BJ (cell line): ENCODE results near the gene PIGC. TPM values are rescaled to one million over a fixed set of nuclear protein-coding genes. Genes with fewer than 3 reads are reported as not detected.

Experiments
- CTCF ChIA-PET: fragments of 350-600 bp; formaldehyde crosslinking; extraction: SDS; loops from one replicate; lab custom pipeline; 2021; ENCODE audit warnings: antibody characterized with exemption, inconsistent platforms; lab: Yijun Ruan, JAX
- POLR2A ChIA-PET: fragments of 300-600 bp; sonication (Branson Sonifier 250); formaldehyde crosslinking; extraction: SDS; loops from one replicate; lab custom pipeline; 2021; ENCODE audit warnings: antibody characterized with exemption; lab: Charles Lee
- DNase-seq: peaks from one replicate; pipeline ENCODE4 v3.0.0-alpha.2; 2011; ENCODE audit warnings: low read depth
- H3K27me3 ChIP-seq: 2 replicates; pipeline ENCODE4 v1.6.0; 2011; ENCODE audit warnings: low read length; ENCODE audit not compliant: control insufficient read depth, insufficient read depth
- H3K36me3 ChIP-seq: 2 replicates; pipeline ENCODE4 v1.5.1; 2011; ENCODE audit warnings: low read length; ENCODE audit not compliant: control insufficient read depth, insufficient read depth
- H3K4me3 ChIP-seq: 2 replicates; pipeline ENCODE4 v1.5.1; 2011; ENCODE audit warnings: low read depth, mild to moderate bottlenecking, control low read depth, low read length
- polyA plus RNA-seq: library from polyadenylated mRNA; depleted of rRNA; stranded (reverse); fragments of >200 nt; gene quantifications from 2 replicates; pipeline ENCODE4 v1.2.3, GENCODE V29; 2011
- TF ChIP-seq, protein P1 (sequence below): IDR thresholded peaks from 2 replicates; pipeline ENCODE4 v1.5.1; 2011; ENCODE audit warnings: low read depth, mild to moderate bottlenecking, control low read depth, inconsistent platforms, low read length, moderate library complexity; ENCODE audit not compliant: insufficient read depth

The PIGC gene
- polyA plus RNA-seq, 1 experiment: 20.7 TPM

DNA sequence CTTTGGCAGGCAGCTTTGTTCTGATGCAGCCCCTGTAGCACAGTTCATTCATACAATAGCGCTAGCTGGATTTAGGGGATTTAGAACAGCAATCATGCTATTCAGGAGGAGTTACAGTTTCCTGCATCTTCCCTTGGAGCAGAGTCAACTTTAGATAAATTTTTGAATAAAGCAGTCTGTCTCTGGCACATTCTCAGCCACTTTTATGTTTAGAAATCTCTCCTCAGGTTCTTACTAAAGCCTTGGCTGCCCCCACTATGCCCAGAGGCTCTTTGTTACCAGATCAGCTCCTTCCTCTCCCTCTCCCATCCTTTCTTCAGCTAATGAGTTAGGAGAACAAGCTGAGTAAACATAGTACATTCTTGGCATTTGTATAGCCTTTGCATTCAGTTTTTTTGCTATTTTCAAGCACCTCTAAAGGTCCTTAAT, 17.0 kb upstream of the PIGC start:
- TF ChIP-seq, protein P1, sequence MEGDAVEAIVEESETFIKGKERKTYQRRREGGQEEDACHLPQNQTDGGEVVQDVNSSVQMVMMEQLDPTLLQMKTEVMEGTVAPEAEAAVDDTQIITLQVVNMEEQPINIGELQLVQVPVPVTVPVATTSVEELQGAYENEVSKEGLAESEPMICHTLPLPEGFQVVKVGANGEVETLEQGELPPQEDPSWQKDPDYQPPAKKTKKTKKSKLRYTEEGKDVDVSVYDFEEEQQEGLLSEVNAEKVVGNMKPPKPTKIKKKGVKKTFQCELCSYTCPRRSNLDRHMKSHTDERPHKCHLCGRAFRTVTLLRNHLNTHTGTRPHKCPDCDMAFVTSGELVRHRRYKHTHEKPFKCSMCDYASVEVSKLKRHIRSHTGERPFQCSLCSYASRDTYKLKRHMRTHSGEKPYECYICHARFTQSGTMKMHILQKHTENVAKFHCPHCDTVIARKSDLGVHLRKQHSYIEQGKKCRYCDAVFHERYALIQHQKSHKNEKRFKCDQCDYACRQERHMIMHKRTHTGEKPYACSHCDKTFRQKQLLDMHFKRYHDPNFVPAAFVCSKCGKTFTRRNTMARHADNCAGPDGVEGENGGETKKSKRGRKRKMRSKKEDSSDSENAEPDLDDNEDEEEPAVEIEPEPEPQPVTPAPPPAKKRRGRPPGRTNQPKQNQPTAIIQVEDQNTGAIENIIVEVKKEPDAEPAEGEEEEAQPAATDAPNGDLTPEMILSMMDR: no peak
- POLR2A ChIA-PET: no interaction called here
- H3K36me3 ChIP-seq: no peaks in the 10 kb centered on the region

DNA sequence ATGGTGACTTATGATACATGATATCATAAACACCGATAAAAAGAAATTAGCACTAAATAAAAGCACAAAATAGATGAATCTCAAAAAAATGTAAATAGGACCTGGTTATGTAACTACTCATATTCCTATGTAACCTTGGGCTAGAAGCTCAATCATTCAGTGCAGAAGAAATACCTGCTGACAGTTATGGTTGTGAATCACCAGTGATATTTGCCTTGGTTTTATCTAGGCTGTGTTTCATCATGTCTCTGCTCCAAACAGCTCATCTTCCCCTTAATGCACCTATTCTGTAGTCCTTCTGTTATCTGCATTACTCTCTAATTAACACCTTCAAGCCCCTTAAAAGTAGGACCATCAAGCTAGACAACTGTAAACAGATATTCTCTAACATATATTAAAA, 16.3 kb upstream of the PIGC start:
- TF ChIP-seq, protein P1: no peak
- H3K27me3 ChIP-seq: no peaks in the 10 kb centered on the region
- ChIA-PET CTCF (interaction anchor here (0.8 to 2.4 kb wide), 4 partner anchors 9 to 32 kb away, joined by 3 to 11 read pairs (median 3); no protein-coding TSS in a partner anchor), POLR2A (no interaction called here)
- no peak for DNase-seq
- no peak overlapping the region for H3K4me3 ChIP-seq
- H3K36me3 ChIP-seq: no peaks in the 10 kb centered on the region

More for the DNA sequence above, 17.0 kb upstream of the PIGC start:
- no peaks in the 10 kb centered on the region for H3K27me3 ChIP-seq
- CTCF ChIA-PET: interaction anchor here (0.8 to 2.4 kb wide), 4 partner anchors 9 to 816 kb away, joined by 3 to 11 read pairs (median 3); no protein-coding TSS in a partner anchor
- no peak for DNase-seq
- no peak overlapping the region for H3K4me3 ChIP-seq

DNA sequence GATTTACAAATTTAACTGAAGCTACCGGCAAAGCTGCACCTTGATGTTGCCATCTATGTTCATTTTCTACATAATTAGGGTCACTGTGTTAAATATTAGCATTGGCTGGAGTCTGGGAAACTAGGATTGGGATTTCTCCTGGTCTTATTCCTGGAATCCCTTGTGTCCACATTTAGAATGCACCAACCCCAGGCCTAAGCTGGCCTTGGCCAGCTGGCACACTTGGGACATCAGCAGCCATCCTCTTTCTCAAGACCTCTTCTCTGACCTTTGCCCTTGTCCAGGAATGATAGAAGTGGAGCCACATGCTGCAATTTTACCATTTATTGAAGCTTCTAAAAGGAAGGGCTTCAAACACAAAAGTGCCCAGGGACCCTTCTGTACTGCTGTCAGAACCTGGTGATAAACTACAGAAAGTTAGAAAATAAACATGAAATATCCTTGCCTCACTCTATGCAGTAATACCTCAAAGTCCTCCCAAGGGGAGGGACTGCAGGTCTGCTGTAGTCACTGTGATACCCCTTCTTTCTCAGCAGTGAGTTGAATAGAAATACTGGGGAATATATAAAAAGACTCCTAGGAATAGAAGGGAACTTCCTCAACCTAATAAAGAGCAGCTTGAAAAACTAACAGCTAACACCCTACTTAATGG, 13.7 kb upstream of the PIGC start:
- TF ChIP-seq, protein P1: no peak
- Histone ChIP-seq H3K4me3 (no peak overlapping the region), H3K36me3 (no peaks in the 10 kb centered on the region), H3K27me3 (no peaks in the 10 kb centered on the region)
- no peak for DNase-seq
- ChIA-PET POLR2A (no interaction called here), CTCF (interaction anchor here (1.2 to 1.4 kb wide), 3 partner anchors 13 to 270 kb away, joined by 3 to 4 read pairs (median 3); partner anchors contain the start of gene PIGC)

- TF ChIP-seq, protein P1: no peak
- no peak for DNase-seq
- H3K27me3 ChIP-seq: no peaks in the 10 kb centered on the region
- POLR2A ChIA-PET: no interaction called here
- CTCF ChIA-PET: interaction anchor here (0.7 to 1.4 kb wide), 3 partner anchors 13 to 263 kb away, joined by 3 to 5 read pairs (median 3); partner anchors contain the start of gene PIGC
- no peaks in the 10 kb centered on the region for H3K36me3 ChIP-seq
- no peak overlapping the region for H3K4me3 ChIP-seq
Measured at GRCh38 chr1:172456344-172456769, 12.5 kb upstream of the PIGC start.

DNA sequence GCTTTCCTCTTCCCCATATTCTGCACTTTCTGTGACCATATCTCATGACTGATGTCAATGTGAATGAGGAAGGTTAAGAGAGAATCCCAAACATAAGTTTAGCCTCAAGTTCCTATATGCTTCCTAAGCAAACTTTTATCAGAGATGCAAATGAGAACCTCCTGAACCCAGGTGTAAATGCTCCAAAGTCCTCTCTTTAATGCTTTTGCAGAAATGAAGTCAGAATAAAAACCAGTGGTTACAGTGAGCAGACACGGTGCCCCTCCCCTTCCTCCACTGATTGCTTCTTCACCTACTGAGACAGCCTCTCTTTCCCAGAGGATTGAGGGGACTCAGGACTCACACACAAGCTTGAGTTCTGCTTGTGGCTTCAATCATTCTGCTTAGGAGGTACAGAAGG, 11.6 kb upstream of the PIGC start:
- ChIA-PET CTCF (interaction anchor here (0.6 kb wide), 1 partner anchor 287 kb away, joined by 3 read pairs; no protein-coding TSS in a partner anchor), POLR2A (no interaction called here)
- H3K27me3 ChIP-seq: no peaks in the 10 kb centered on the region
- TF ChIP-seq, protein P1: no peak
- no peaks in the 10 kb centered on the region for H3K36me3 ChIP-seq
- DNase-seq: no peak
- no peak overlapping the region for H3K4me3 ChIP-seq
